CD8-positive, alpha-beta memory T cell (primary cell): ENCODE measurements around the gene MYL3. TPM values are rescaled to one million over a fixed set of nuclear protein-coding genes. Genes with fewer than 3 reads are reported as not detected.
A peak's percentile ranks its signal among the peaks of the same experiment; 100 is the strongest.
"Not testable (repeated sequence)": the region's sequence is repeated elsewhere in the genome, so short reads cannot be mapped to it uniquely, and the experiment has no call there.

Experiments
- CTCF ChIA-PET: fragments of 350-600 bp; sonication (Branson Sonifier 250); formaldehyde crosslinking; loops from one replicate; lab custom pipeline; 2021; ENCODE audit warnings: antibody characterized with exemption; lab: Charles Lee
- POLR2A ChIA-PET: fragments of 350-600 bp; sonication (Branson Sonifier 250); formaldehyde crosslinking; loops from one replicate; lab custom pipeline; 2021; ENCODE audit warnings: antibody characterized with exemption; lab: Charles Lee
- DNase-seq, 5 donors: peaks; one replicate each; pipeline versions ENCODE4 v3.0.0 to v3.0.0-alpha.2; 2020 to 2022; ENCODE audit warnings: mixed read lengths in 1 of 5
- H3K27ac ChIP-seq: one replicate; pipeline ENCODE4 v1.7.0; 2013; ENCODE audit warnings: low read depth, mild to moderate bottlenecking, low read length, moderate library complexity
- H3K27me3 ChIP-seq: 2 replicates; pipeline ENCODE4 v1.7.0; 2013; ENCODE audit warnings: low read length, mild to moderate bottlenecking; ENCODE audit not compliant: insufficient read depth, poor library complexity, severe bottlenecking
- H3K36me3 ChIP-seq: 2 replicates; pipeline ENCODE4 v1.7.0; 2013; ENCODE audit warnings: mild to moderate bottlenecking, low read length, moderate library complexity; ENCODE audit not compliant: insufficient read depth
- H3K4me1 ChIP-seq: 2 replicates; pipeline ENCODE4 v1.7.0; 2013; ENCODE audit warnings: mild to moderate bottlenecking, low read length, moderate library complexity; ENCODE audit not compliant: insufficient read depth
- H3K4me3 ChIP-seq: 2 replicates; pipeline ENCODE4 v1.7.0; 2013; ENCODE audit warnings: mild to moderate bottlenecking, low read length
- H3K9me3 ChIP-seq: 2 replicates; pipeline ENCODE4 v1.7.0; 2013; ENCODE audit warnings: mild to moderate bottlenecking, low read length
- H3K27ac Mint-ChIP-seq, 8 donors: one replicate each; pipeline ENCODE4 v1.8.0; 2020 to 2021; ENCODE audit warnings: mixed read lengths in 8 of 8, mild to moderate bottlenecking in 6 of 8, inconsistent platforms in 3 of 8, moderate library complexity in 3 of 8
- H3K27me3 Mint-ChIP-seq, 2 donors: one replicate each; pipeline ENCODE4 v1.8.0; 2020 to 2021; ENCODE audit warnings: mixed read lengths in 2 of 2, mild to moderate bottlenecking in 1 of 2, moderate library complexity in 1 of 2
- H3K36me3 Mint-ChIP-seq, 3 donors: one replicate each; pipeline ENCODE4 v1.8.0; 2020 to 2021; ENCODE audit warnings: mixed read lengths in 3 of 3, inconsistent platforms in 1 of 3, mild to moderate bottlenecking in 1 of 3
- H3K4me1 Mint-ChIP-seq, 3 donors: one replicate each; pipeline ENCODE4 v1.8.0; 2020 to 2021; ENCODE audit warnings: mixed read lengths in 3 of 3, inconsistent platforms in 1 of 3, mild to moderate bottlenecking in 1 of 3
- H3K4me3 Mint-ChIP-seq, 7 donors: one replicate each; pipeline ENCODE4 v1.8.0; 2020 to 2021; ENCODE audit warnings: mixed read lengths in 7 of 7, mild to moderate bottlenecking in 6 of 7, moderate library complexity in 4 of 7, inconsistent platforms in 2 of 7
- H3K9me3 Mint-ChIP-seq, 5 donors: one replicate each; pipeline ENCODE4 v1.8.0; 2020 to 2022; ENCODE audit warnings: mixed read lengths in 5 of 5, mild to moderate bottlenecking in 3 of 5, moderate library complexity in 2 of 5, inconsistent platforms in 1 of 5
- polyA plus RNA-seq: library from polyadenylated mRNA; unstranded; fragments of 300-500 nt; fragmentation: Illumina TruSeq; gene quantifications from one replicate; pipeline ENCODE4 v1.2.3, GENCODE V29; 2021
- total RNA-seq, 2 experiments: library from RNA; stranded (reverse); gene quantifications; one replicate each; pipeline ENCODE4 v1.2.3, GENCODE V29; 2021

MYL3 gene
- total and polyA plus RNA-seq, 3 experiments from 2014 or later, result not detected

- peaks cover 1 to 14% (median 5%) of the 10 kb centered on the region in 3 donors for H3K4me1 Mint-ChIP-seq
- CTCF ChIA-PET, result no interaction called here
- no peak overlapping the region for H3K4me3 ChIP-seq
- no peaks in the 10 kb centered on the region for H3K9me3 Mint-ChIP-seq
- H3K4me3 Mint-ChIP-seq, result no peak overlapping the region
- H3K36me3 Mint-ChIP-seq, result no peaks in the 10 kb centered on the region
- H3K27me3 Mint-ChIP-seq, result peaks cover 0 to 1% of the 10 kb centered on the region in 2 donors
- DNase-seq, result no peak
- POLR2A ChIA-PET, result interaction anchor here (0.6 kb wide), 1 partner anchor 83 kb away, joined by 3 read pairs; no protein-coding TSS in a partner anchor
- no peaks in the 10 kb centered on the region for H3K36me3 ChIP-seq
- no peaks in the 10 kb centered on the region for H3K9me3 ChIP-seq
- no peak overlapping the region for H3K27ac Mint-ChIP-seq
- H3K4me1 ChIP-seq, result no peaks in the 10 kb centered on the region
- H3K27ac ChIP-seq, result no peak overlapping the region
- no peaks in the 10 kb centered on the region for H3K27me3 ChIP-seq
These were observed 31.9 kb downstream of the MYL3 start for GRCh38 chr3:46831316-46831715.

GRCh38 chr3:46830801-46831200 lies 32.4 kb downstream of the MYL3 start:
- Mint-ChIP-seq H3K4me1 (peaks cover 1 to 14% (median 5%) of the 10 kb centered on the region in 3 donors), H3K4me3 (no peak overlapping the region), H3K27me3 (peaks cover 0 to 1% of the 10 kb centered on the region in 2 donors), H3K36me3 (no peaks in the 10 kb centered on the region), H3K27ac (no peak overlapping the region), H3K9me3 (no peaks in the 10 kb centered on the region)
- Histone ChIP-seq H3K36me3 (no peaks in the 10 kb centered on the region), H3K9me3 (no peaks in the 10 kb centered on the region), H3K27ac (no peak overlapping the region), H3K27me3 (no peaks in the 10 kb centered on the region), H3K4me1 (no peaks in the 10 kb centered on the region), H3K4me3 (no peak overlapping the region)
- POLR2A ChIA-PET, result interaction anchor here (0.6 kb wide), 1 partner anchor 84 kb away, joined by 3 read pairs; no protein-coding TSS in a partner anchor
- DNase-seq, result no peak
- CTCF ChIA-PET, result no interaction called here

GRCh38 chr3:46829699-46830208 lies 33.5 kb downstream of the MYL3 start:
- peak in 1 of 5 donors; percentile 17 for DNase-seq
- H3K27ac ChIP-seq, result no peak overlapping the region
- H3K27me3 Mint-ChIP-seq, result peaks cover 0 to 1% of the 10 kb centered on the region in 2 donors
- no peak overlapping the region for H3K4me3 Mint-ChIP-seq
- peak overlapping the region in 1 of 8 donors; percentile 19 for H3K27ac Mint-ChIP-seq
- H3K9me3 Mint-ChIP-seq, result no peaks in the 10 kb centered on the region
- no peaks in the 10 kb centered on the region for H3K27me3 ChIP-seq
- H3K36me3 ChIP-seq, result no peaks in the 10 kb centered on the region
- H3K36me3 Mint-ChIP-seq, result no peaks in the 10 kb centered on the region
- POLR2A ChIA-PET, result no interaction called here
- H3K4me3 ChIP-seq, result no peak overlapping the region
- H3K9me3 ChIP-seq, result no peaks in the 10 kb centered on the region
- CTCF ChIA-PET, result no interaction called here
- H3K4me1 Mint-ChIP-seq, result peaks cover 1 to 14% (median 5%) of the 10 kb centered on the region in 3 donors
- no peaks in the 10 kb centered on the region for H3K4me1 ChIP-seq

GRCh38 chr3:46825450-46825849 lies 37.8 kb downstream of the MYL3 start:
- H3K36me3 ChIP-seq, result no peaks in the 10 kb centered on the region
- H3K9me3 ChIP-seq, result no peaks in the 10 kb centered on the region
- H3K4me3 ChIP-seq, result no peak overlapping the region
- ChIA-PET POLR2A (no interaction called here), CTCF (no interaction called here)
- H3K27me3 ChIP-seq, result no peaks in the 10 kb centered on the region
- Mint-ChIP-seq H3K36me3 (peaks cover 0 to 23% (median 0%) of the 10 kb centered on the region in 3 donors), H3K27me3 (peaks cover 8 to 17% of the 10 kb centered on the region in 2 donors), H3K27ac (no peak overlapping the region), H3K4me1 (peaks cover 1 to 14% (median 5%) of the 10 kb centered on the region in 3 donors), H3K4me3 (no peak overlapping the region), H3K9me3 (peaks cover 7 to 19% (median 13%) of the 10 kb centered on the region in 5 donors)
- H3K27ac ChIP-seq, result no peak overlapping the region
- H3K4me1 ChIP-seq, result no peaks in the 10 kb centered on the region
- DNase-seq, result no peak

- Histone ChIP-seq H3K4me3 (no peak overlapping the region), H3K9me3 (no peaks in the 10 kb centered on the region), H3K4me1 (no peaks in the 10 kb centered on the region), H3K27ac (no peak overlapping the region), H3K36me3 (no peaks in the 10 kb centered on the region), H3K27me3 (no peaks in the 10 kb centered on the region)
- Mint-ChIP-seq H3K4me3 (no peak overlapping the region), H3K36me3 (peaks cover 0 to 23% (median 0%) of the 10 kb centered on the region in 3 donors), H3K4me1 (peaks cover 0 to 8% (median 0%) of the 10 kb centered on the region in 3 donors), H3K27me3 (peaks cover 8 to 20% of the 10 kb centered on the region in 2 donors), H3K27ac (no peak overlapping the region), H3K9me3 (peaks cover 7 to 19% (median 13%) of the 10 kb centered on the region in 5 donors)
- no peak for DNase-seq
- CTCF ChIA-PET, result no interaction called here
- POLR2A ChIA-PET, result no interaction called here
These were observed 38.9 kb downstream of the MYL3 start for GRCh38 chr3:46824211-46824970.

GRCh38 chr3:46823314-46823713 lies 39.9 kb downstream of the MYL3 start:
- CTCF ChIA-PET, H3K4me3 Mint-ChIP-seq, H3K4me1 ChIP-seq, H3K27ac Mint-ChIP-seq, DNase-seq, H3K27me3 ChIP-seq, H3K4me1 Mint-ChIP-seq, H3K9me3 ChIP-seq, H3K36me3 ChIP-seq, POLR2A ChIA-PET, H3K27ac ChIP-seq, H3K4me3 ChIP-seq: not testable (repeated sequence)
- H3K27me3 Mint-ChIP-seq, result peaks cover 8 to 20% of the 10 kb centered on the region in 2 donors
- peaks cover 7 to 19% (median 13%) of the 10 kb centered on the region in 5 donors for H3K9me3 Mint-ChIP-seq
- peaks cover 0 to 23% (median 0%) of the 10 kb centered on the region in 3 donors for H3K36me3 Mint-ChIP-seq

GRCh38 chr3:46821553-46821952 lies 41.7 kb downstream of the MYL3 start:
- Histone ChIP-seq H3K27ac (no peak overlapping the region), H3K9me3 (no peaks in the 10 kb centered on the region), H3K27me3 (no peaks in the 10 kb centered on the region), H3K4me1 (no peaks in the 10 kb centered on the region), H3K36me3 (no peaks in the 10 kb centered on the region), H3K4me3 (no peak overlapping the region)
- no peak for DNase-seq
- Mint-ChIP-seq H3K9me3 (peaks cover 7 to 19% (median 13%) of the 10 kb centered on the region in 5 donors), H3K27me3 (peaks cover 7 to 20% of the 10 kb centered on the region in 2 donors), H3K4me1 (no peaks in the 10 kb centered on the region), H3K4me3 (no peak overlapping the region), H3K36me3 (peaks cover 0 to 23% (median 0%) of the 10 kb centered on the region in 3 donors), H3K27ac (no peak overlapping the region)
- CTCF ChIA-PET, result no interaction called here
- POLR2A ChIA-PET, result no interaction called here

- no peak for DNase-seq
- Histone ChIP-seq H3K27ac (no peak overlapping the region), H3K9me3 (no peaks in the 10 kb centered on the region), H3K27me3 (no peaks in the 10 kb centered on the region), H3K36me3 (no peaks in the 10 kb centered on the region), H3K4me1 (no peaks in the 10 kb centered on the region), H3K4me3 (no peak overlapping the region)
- H3K4me1 Mint-ChIP-seq, result no peaks in the 10 kb centered on the region
- peaks cover 0 to 23% (median 0%) of the 10 kb centered on the region in 3 donors for H3K36me3 Mint-ChIP-seq
- CTCF ChIA-PET, result interaction anchor here (0.7 kb wide), 1 partner anchor 68 kb away, joined by 3 read pairs; no protein-coding TSS in a partner anchor
- H3K4me3 Mint-ChIP-seq, result no peak overlapping the region
- peaks cover 7 to 19% (median 13%) of the 10 kb centered on the region in 5 donors for H3K9me3 Mint-ChIP-seq
- H3K27me3 Mint-ChIP-seq, result peaks cover 10 to 20% of the 10 kb centered on the region in 2 donors
- POLR2A ChIA-PET, result no interaction called here
- H3K27ac Mint-ChIP-seq, result no peak overlapping the region
These were observed 42.4 kb downstream of the MYL3 start for GRCh38 chr3:46820852-46821251.
